Measurements from ENCODE around the gene EML2. TPM values are rescaled to one million over a fixed set of nuclear protein-coding genes. Genes with fewer than 3 reads are reported as not detected.

Gene EML2
- total and polyA plus RNA-seq, 7 donors = 6.2 to 31.1 (median 10.4) TPM

- H3K4me1 ChIP-seq = peaks cover 16% of the 10 kb centered on the region
- peak in 1 of 4 donors; percentile 3 for ATAC-seq
- DNase-seq = peak in 1 of 2 donors; percentile 57
- no peaks in the 10 kb centered on the region for H3K36me3 ChIP-seq (ENCODE audit: insufficient read depth in 1 of 2, low read depth in 1 of 2)
- WGBS, 3 donors = 10 to 16% (median 12%) methylated on average over 32 to 35 of the region's 35 CpGs
- peaks cover 0 to 41% (median 0%) of the 10 kb centered on the region in 3 donors for H3K27me3 ChIP-seq (ENCODE audit: insufficient read depth in 3 of 3, low read length in 2 of 3)
- no peak overlapping the region for H3K27ac ChIP-seq
- intact Hi-C loops (cut with DNase I) = no loop called here
- H3K9me3 ChIP-seq = no peaks in the 10 kb centered on the region
- TF ChIP-seq, protein P1, sequence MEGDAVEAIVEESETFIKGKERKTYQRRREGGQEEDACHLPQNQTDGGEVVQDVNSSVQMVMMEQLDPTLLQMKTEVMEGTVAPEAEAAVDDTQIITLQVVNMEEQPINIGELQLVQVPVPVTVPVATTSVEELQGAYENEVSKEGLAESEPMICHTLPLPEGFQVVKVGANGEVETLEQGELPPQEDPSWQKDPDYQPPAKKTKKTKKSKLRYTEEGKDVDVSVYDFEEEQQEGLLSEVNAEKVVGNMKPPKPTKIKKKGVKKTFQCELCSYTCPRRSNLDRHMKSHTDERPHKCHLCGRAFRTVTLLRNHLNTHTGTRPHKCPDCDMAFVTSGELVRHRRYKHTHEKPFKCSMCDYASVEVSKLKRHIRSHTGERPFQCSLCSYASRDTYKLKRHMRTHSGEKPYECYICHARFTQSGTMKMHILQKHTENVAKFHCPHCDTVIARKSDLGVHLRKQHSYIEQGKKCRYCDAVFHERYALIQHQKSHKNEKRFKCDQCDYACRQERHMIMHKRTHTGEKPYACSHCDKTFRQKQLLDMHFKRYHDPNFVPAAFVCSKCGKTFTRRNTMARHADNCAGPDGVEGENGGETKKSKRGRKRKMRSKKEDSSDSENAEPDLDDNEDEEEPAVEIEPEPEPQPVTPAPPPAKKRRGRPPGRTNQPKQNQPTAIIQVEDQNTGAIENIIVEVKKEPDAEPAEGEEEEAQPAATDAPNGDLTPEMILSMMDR (IDR thresholded peaks at IDR 0.05) = no peak
- H3K4me3 ChIP-seq = peak overlapping the region; percentile 56
These were observed 6.0 kb upstream of the EML2 start for GRCh38 chr19:45645068-45645630.

- Histone ChIP-seq H3K4me3 (no peak overlapping the region), H3K27me3 (ENCODE audit: insufficient read depth in 3 of 3, low read length in 2 of 3) (peaks cover 0 to 33% (median 0%) of the 10 kb centered on the region in 3 donors), H3K9me3 (no peaks in the 10 kb centered on the region), H3K36me3 (ENCODE audit: insufficient read depth in 1 of 2, low read depth in 1 of 2) (no peaks in the 10 kb centered on the region), H3K4me1 (peaks cover 16% of the 10 kb centered on the region), H3K27ac (no peak overlapping the region)
- 48 to 64% (median 53%) methylated on average over 14 of the region's 14 CpGs for WGBS, 3 donors
- TF ChIP-seq, protein P1 (IDR thresholded peaks at IDR 0.05) = no peak
- intact Hi-C loops (cut with DNase I) = loop anchor here (1.0 to 5.0 kb wide), 4 partner anchors 35 to 207 kb away; no protein-coding TSS in a partner anchor
- ATAC-seq (no peak), DNase-seq (no peak)
These were observed 5.0 kb upstream of the EML2 start for GRCh38 chr19:45643927-45644771.

GRCh38 chr19:45643024-45643926 lies 4.1 kb upstream of the EML2 start:
- TF ChIP-seq, protein P1 (IDR thresholded peaks at IDR 0.05) = peak; percentile 99
- Histone ChIP-seq H3K36me3 (ENCODE audit: insufficient read depth in 1 of 2, low read depth in 1 of 2) (no peaks in the 10 kb centered on the region), H3K4me3 (no peak overlapping the region), H3K27me3 (ENCODE audit: insufficient read depth in 3 of 3, low read length in 2 of 3) (peaks cover 0 to 31% (median 0%) of the 10 kb centered on the region in 3 donors), H3K9me3 (no peaks in the 10 kb centered on the region), H3K4me1 (peaks cover 19% of the 10 kb centered on the region), H3K27ac (no peak overlapping the region)
- 10 to 12% (median 12%) methylated on average over 32 to 39 of the region's 39 CpGs for WGBS, 3 donors
- intact Hi-C loops (cut with DNase I) = loop anchor here (1.0 to 5.0 kb wide), 4 partner anchors 34 to 206 kb away; no protein-coding TSS in a partner anchor
- ATAC-seq (peak; percentile 58 to 77 (median 72)), DNase-seq (peak; percentile 83 to 91)

GRCh38 chr19:45641274-45642105 lies 2.3 kb upstream of the EML2 start:
- Histone ChIP-seq H3K9me3 (no peaks in the 10 kb centered on the region), H3K4me3 (peak overlapping the region; percentile 53), H3K27me3 (ENCODE audit: insufficient read depth in 3 of 3, low read length in 2 of 3) (peaks cover 0 to 24% (median 0%) of the 10 kb centered on the region in 3 donors), H3K36me3 (ENCODE audit: insufficient read depth in 1 of 2, low read depth in 1 of 2) (no peaks in the 10 kb centered on the region), H3K4me1 (peaks cover 33% of the 10 kb centered on the region), H3K27ac (peak overlapping the region; percentile 72)
- TF ChIP-seq, protein P1 (IDR thresholded peaks at IDR 0.05) = no peak
- 10 to 21% (median 13%) methylated on average over 39 to 40 of the region's 40 CpGs for WGBS, 3 donors
- intact Hi-C loops (cut with DNase I) = loop anchor here (1.0 to 5.0 kb wide), 4 partner anchors 33 to 204 kb away; no protein-coding TSS in a partner anchor
- peak; percentile 75 to 82 for DNase-seq
- peak in 3 of 4 donors; percentile 14 to 20 (median 14) for ATAC-seq
